Urinary bladder (tissue), 4 donors: Measurements from ENCODE around the gene KCNC1. TPM values are rescaled to one million over a fixed set of nuclear protein-coding genes. Genes with fewer than 3 reads are reported as not detected.

Experiments
- DNase-seq: peaks from one replicate; pipeline ENCODE4 v3.0.0-alpha.2; 2015; ENCODE audit errors: extremely low spot score
- H3K27ac ChIP-seq: one replicate; pipeline ENCODE4 v1.5.1; 2013; ENCODE audit warnings: low read depth, mild to moderate bottlenecking, moderate library complexity
- H3K36me3 ChIP-seq: one replicate; pipeline ENCODE4 v1.6.1; 2013; ENCODE audit warnings: mild to moderate bottlenecking, moderate library complexity; ENCODE audit not compliant: insufficient read depth
- H3K4me1 ChIP-seq: one replicate; pipeline ENCODE4 v1.6.1; 2013; ENCODE audit warnings: mild to moderate bottlenecking, moderate library complexity; ENCODE audit not compliant: insufficient read depth
- H3K4me3 ChIP-seq: one replicate; pipeline ENCODE4 v1.5.1; 2013; ENCODE audit warnings: low read depth, low read length
- WGBS: extraction: QIAGEN DNeasy Blood & Tissue Kit; methylation state at CpG from one replicate; pipeline ENCODE4 v1.1.7; 2013; 5-methylcytosine and 5-hydroxymethylcytosine counted together
- polyA plus RNA-seq: library from polyadenylated mRNA; stranded (reverse); fragments of 200-250 nt; gene quantifications from one replicate; pipeline ENCODE4 v1.2.3, GENCODE V29; 2013
- total RNA-seq: library from RNA; depleted of rRNA; stranded (reverse); fragments of >200 nt; gene quantifications from one replicate; pipeline ENCODE4 v1.2.3, GENCODE V29; 2014
- donor health status: healthy with polysubstance abuse.
- donor health status: healthy.

Gene KCNC1
- total and polyA plus RNA-seq, 2 donors: 0.11 to 0.74 TPM

DNA sequence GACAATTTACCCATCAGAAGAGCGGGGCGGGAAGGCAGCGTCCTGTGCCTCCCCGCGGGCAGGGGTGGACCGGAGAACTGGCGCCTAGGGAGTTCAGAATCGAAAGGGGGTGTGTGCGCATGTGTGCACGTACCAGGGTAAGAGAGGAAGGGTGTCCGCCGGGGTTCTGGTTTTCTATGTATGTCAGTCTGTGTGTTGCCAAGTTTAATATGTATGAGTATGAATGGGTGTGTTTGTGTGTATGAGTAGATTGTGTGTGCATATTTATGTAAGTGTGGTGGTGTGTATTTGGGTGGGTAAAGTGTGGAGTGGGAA is 2.0 kb downstream of the KCNC1 start:
- no peak overlapping the region for H3K4me3 ChIP-seq
- DNase-seq: no peak
- no peaks in the 10 kb centered on the region for H3K4me1 ChIP-seq
- H3K27ac ChIP-seq: no peak overlapping the region
- no peaks in the 10 kb centered on the region for H3K36me3 ChIP-seq
- WGBS: 20% methylated on average over 12 of the region's 12 CpGs

DNA sequence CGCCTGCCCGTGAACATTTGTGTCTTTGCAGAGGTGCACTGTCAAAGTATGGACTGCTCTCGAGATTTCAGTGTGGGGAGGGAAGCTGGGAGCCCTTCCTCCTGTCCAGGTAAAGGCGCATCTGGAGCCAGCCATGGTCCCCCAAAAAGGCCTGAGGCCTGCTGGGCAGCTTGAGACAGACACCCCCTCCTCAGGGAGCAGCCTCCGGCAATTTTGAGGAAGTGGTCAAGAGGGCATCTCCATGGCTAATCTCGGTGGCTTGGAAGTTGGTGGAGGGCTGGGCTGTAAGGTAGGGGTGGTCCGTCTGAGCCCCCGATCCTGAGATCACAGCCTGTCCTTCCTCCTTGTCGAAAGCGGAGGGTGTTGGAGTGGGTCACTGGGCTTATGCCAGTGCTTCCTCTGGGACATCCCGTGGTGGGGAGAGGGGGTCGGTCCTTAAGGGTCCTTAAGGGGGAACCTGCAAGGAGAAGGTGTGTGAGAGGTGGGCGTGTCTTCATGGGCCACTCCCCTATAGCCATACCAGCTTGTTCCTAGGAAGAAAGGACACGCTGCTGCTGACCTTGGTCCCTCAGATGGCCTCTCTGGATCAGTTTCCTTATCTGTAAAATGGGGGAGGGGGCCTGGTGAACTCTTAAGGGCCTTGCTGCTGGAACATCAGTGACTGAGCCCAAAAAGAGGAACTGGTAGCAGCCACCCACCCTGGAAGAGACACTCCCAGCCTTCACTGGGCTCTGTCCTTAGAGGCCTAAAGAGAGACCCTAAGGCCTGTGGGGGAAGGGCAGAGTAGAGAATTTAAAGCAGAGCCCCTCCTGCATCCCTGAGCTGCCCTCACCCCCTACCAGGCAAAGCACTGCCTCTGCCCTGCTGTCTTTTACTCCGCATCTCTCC is 2.6 kb downstream of the KCNC1 start:
- no peaks in the 10 kb centered on the region for H3K36me3 ChIP-seq
- H3K27ac ChIP-seq: no peak overlapping the region
- DNase-seq: no peak
- H3K4me3 ChIP-seq: no peak overlapping the region
- H3K4me1 ChIP-seq: no peaks in the 10 kb centered on the region
- 53% methylated on average over 15 of the region's 15 CpGs for WGBS

DNA sequence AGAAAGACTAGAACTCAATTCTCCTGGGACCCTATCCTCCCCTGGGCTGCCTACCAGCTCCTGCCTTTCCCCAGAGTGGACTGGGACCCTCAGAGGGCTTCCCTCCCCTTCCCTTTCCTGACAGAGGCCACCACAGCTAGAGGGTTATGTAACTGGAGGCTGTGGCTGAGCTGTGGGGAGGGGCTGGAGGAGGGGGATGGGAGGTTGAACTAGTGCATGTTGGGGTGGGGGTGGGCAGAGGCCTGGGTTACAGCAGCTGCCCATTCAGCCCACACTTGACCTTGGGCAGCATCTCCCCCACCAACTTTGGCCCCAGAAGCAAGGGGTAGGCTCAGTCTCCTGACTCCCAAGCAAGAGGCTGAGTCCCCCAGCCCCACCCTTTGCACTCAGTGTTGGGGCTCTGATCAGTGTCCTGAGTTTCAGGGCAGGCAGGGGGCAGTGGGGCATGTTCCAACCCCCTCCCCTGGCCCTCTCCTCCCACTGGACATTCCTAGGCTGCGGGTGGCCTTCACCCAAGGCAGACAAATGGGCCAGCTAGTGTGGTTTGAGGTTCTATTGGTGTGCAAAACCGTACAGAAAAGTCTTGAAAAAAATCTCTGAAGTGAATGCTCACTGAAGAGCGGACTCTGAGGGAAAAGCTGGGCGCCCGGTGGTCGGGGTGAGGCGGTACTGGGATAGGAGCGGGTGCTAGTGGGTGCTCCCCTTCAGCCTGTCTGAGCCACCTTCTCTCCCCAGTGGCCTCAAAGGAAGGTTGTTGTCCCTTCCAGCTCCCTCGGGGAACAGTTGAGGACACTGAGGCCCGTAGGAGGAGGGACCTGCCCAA is 3.8 kb downstream of the KCNC1 start:
- 42% methylated on average over 10 of the region's 10 CpGs for WGBS
- Histone ChIP-seq H3K4me3 (no peak overlapping the region), H3K27ac (no peak overlapping the region)

DNA sequence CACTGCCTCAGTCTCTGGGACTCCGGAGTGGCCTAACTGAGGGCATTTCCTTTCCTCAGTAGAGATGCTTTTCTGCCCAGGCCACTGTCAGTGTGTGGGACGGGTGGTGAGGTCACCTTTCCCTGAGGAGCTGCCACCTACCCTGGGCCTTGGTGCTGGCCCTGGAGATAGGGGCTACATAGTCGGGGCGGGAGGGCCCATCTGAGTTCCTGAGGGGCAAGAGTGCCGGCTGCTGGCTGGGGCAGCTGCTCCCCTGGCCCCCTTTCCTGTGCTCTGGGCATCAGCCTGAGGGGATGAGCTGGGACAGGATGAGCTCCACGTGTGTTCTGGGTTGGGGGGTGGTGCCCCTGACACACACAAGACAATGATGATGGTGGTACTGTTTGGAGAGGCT is 5.4 kb downstream of the KCNC1 start:
- Histone ChIP-seq H3K27ac (no peak overlapping the region), H3K4me1 (no peaks in the 10 kb centered on the region), H3K4me3 (no peak overlapping the region), H3K36me3 (no peaks in the 10 kb centered on the region)
- 65% methylated on average over 6 of the region's 6 CpGs for WGBS
- no peak for DNase-seq

More for the DNA sequence above, 3.8 kb downstream of the KCNC1 start:
- H3K36me3 ChIP-seq: no peaks in the 10 kb centered on the region
- no peaks in the 10 kb centered on the region for H3K4me1 ChIP-seq
- DNase-seq: no peak

DNA sequence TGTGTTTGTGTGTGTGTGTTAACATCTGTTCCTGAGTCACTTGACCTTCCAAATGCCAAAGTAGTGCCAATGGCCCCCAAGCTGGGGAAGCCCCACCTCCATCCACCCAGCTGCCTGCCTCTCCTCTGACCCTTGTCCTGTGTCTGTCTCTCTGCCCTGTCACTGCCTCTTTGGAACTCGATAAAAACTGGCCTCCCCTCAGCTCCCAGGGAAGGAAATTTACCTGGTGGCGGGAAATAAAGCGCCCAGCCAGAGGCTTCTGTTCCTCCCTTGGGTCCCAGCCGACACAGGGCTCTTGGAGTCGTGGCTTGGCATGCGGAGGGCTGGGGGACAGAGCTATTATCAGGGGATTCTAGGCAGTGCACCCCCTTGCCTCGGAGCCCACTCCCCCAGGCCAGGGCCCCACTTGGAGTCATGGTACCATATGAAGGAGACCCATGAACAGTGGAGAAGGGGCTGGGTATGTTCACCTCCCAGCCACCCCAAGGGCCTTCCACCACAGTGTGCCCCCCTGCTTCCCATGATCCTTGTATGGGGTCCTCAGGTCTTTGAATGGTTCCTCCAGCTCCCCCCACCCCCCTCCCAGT is 6.2 kb downstream of the KCNC1 start:
- 74% methylated on average over 7 of the region's 7 CpGs for WGBS
- Histone ChIP-seq H3K4me3 (no peak overlapping the region), H3K36me3 (no peaks in the 10 kb centered on the region), H3K4me1 (no peaks in the 10 kb centered on the region), H3K27ac (no peak overlapping the region)
- no peak for DNase-seq

DNA sequence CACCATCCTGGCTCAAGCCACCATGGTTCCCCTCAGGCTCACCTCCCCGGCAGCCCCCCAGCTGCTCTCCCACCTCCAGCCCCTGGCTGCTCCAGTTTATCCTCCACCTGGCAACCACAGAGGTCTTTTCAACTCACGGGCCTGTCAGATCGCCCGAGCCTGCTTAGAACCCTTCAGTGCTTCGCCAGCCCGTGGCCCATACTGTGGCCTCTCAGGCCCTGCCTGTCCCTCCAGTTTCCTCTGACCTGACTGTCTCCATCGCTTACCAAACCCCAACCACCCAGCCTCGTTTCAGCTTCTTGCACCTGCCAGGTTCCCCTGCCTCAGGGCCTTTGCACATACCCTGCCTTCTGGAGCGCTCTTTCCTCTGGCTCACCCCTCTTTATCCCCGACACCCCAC is 6.9 kb downstream of the KCNC1 start:
- H3K36me3 ChIP-seq: no peaks in the 10 kb centered on the region
- no peak overlapping the region for H3K27ac ChIP-seq
- no peaks in the 10 kb centered on the region for H3K4me1 ChIP-seq
- no peak overlapping the region for H3K4me3 ChIP-seq
- 92% methylated on average over 10 of the region's 10 CpGs for WGBS
- no peak for DNase-seq

DNA sequence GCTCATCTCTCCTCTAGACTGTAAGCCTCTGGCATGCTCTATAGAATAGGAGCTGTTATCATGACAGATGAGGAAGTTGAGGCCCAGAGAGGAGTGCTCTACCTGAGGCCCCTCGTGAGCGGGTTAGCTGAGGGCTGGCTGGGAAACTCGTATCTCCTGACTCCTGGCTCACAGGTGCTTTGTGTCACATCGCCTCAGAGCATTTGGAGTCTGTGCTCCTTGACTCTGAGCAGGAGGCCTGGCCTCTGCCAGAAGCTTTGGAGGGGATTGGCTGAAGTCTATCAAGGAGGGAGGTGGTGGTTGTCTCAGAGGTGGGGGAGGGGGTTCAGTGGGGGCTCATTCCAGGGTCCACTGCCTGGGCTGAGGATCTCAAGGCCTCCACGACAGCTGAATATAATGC is 7.4 kb downstream of the KCNC1 start:
- no peak overlapping the region for H3K27ac ChIP-seq
- no peaks in the 10 kb centered on the region for H3K4me1 ChIP-seq
- no peaks in the 10 kb centered on the region for H3K36me3 ChIP-seq
- DNase-seq: no peak
- 67% methylated on average over 5 of the region's 5 CpGs for WGBS
- H3K4me3 ChIP-seq: no peak overlapping the region

DNA sequence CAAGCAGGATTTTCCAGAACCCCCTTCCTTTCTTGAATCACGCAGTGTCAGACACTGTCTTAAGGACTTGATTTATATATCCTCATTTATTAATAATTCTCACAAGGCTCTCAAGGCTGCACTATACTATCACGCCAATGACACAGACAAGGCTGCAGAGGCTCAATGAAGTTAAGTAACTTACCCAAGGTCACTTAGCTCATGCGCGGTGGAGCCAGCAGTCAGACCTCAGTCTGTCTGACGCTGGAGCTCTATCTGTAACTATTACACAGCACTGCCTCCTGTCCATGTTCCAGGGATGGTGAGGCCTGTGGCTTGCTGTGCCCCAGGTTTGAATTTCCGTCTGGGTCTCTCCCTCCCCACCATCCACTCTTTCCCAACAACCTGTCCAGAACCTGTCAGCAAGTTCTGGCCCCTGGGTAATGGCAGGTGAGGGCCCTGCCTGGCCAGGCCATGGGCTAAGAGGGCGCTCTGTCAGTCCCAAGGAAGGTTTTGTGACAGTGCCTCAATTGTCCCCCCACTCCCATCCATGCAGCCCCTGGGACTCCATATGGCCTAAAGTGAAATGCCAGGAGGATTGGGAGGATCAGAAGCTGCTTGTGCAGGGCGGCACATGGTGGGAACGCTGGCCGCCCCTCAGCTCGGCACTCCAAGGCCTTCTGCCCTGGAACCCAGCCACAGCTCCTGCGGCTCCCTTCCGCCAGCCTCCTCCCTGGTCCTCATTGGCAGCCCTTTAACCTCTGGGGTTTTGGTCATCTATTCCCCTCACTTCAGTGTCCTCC is 8.6 kb downstream of the KCNC1 start:
- H3K4me1 ChIP-seq: no peaks in the 10 kb centered on the region
- no peak overlapping the region for H3K27ac ChIP-seq
- no peak overlapping the region for H3K4me3 ChIP-seq
- H3K36me3 ChIP-seq: no peaks in the 10 kb centered on the region
- DNase-seq: no peak
- 85% methylated on average over 13 of the region's 13 CpGs for WGBS

DNA sequence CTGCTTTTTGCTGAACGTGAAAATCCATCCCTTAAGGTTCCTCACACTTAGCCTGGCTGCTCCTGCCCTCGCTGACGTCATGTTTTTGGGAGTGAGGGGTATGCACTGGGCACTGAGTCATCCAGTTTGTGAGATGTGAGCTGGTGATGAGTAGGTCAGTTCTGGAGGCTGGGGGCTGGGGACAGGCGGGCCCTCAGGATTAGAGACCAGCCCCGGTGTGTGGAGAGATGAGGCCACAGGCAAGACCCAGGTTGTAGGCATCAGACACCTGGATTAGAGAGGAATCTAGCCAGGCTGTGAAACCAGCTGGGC is 9.2 kb downstream of the KCNC1 start:
- DNase-seq: no peak
- Histone ChIP-seq H3K4me1 (no peaks in the 10 kb centered on the region), H3K36me3 (no peaks in the 10 kb centered on the region), H3K4me3 (no peak overlapping the region), H3K27ac (no peak overlapping the region)
- 71% methylated on average over 5 of the region's 5 CpGs for WGBS

DNA sequence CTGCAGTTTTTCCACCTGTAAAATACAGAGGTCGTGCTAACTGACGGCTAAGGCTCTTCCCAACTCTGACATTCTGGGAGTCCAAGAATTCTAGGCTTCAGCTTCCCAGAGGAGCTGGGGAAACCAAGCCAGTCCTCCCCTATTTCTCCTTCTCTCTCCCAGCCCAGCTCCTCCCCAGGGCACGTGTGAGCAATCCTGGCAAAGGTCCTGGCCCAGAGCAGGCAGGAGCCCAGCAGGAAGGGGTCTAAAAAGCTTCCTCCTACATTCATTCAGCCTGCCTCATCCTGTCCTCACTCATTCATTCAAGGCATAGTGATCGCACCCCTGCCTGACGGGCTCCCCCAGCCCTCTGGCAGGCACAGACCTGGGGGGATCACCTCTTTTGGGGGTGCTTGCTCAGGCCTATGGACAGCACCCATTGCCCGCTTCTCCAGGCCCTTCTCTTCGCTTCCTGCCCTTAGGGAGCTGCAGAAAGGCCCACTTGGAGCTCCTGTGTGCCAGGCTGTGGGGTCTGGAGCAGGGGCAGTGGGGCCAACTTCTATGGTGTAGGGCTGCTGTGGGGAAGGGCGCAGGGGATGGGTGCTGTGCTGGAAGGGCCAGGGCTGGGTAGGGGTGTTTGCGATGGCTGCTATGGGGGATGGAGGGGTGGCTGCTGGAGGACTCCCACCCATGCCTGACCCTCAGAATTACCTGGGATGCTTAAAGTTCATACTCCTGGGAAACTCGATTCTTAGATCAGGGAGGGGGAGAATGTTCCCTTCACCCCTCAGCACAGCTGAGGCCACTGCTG is 9.8 kb downstream of the KCNC1 start:
- Histone ChIP-seq H3K27ac (no peak overlapping the region), H3K4me1 (no peaks in the 10 kb centered on the region), H3K4me3 (no peak overlapping the region), H3K36me3 (no peaks in the 10 kb centered on the region)
- 75% methylated on average over 10 of the region's 10 CpGs for WGBS
- no peak for DNase-seq

DNA sequence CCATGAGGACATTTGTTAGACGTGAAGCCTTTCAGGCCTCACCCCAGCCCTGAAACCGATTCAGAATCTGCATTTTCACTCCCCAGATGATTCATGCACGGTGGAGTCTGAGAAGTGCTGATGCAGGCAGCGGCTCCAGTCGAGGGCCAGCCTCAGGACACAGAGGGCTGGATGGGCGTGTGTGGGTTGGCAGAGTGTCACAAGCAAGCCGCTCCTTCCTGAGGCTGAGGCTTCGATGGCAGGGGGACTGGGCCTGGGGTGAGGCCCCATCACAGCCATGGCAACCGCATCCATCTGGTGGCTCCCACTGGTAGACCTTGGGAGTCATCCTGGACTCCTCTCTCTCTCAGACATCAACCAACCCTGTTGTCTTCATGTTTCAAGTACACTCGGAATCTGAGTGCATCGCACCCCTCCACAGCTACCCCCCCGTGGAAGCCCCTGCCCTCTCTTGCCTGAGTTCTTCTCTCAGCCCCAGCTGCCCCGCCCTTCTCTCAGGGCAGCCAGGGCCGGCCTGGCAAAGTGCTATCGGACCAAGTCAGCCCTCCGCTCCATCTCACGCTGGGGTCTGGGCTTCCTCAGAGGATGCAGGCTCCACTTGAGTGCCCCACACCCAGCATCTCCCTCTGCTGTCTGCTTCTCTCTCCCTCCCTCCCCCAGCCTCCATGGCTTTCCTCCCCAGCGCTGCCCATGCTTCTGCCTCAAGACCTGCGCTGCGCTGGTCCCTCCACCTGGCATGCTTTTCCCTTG is 10.6 kb downstream of the KCNC1 start:
- Histone ChIP-seq H3K36me3 (no peaks in the 10 kb centered on the region), H3K4me3 (no peak overlapping the region), H3K4me1 (no peaks in the 10 kb centered on the region), H3K27ac (no peak overlapping the region)
- 82% methylated on average over 20 of the region's 20 CpGs for WGBS
- DNase-seq: no peak

DNA sequence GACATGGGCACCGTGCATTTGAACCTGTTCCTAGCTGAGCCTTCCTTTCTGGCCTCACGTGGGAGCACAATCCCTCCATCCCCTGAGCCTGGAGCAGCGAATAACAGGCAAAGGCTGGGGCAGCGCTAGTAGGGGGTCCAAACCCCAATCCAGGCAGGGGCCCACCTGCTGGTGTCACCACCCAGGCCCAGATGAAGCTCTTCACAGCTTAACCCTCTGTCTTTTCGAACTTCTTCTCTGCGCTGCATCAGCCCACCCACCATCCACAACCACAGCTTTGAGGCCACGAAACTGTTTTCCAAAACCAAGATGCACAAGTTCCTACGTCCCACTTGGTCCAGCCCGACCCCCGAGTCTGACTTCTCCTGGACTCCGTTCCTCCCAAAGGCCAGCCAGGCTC is 11.5 kb downstream of the KCNC1 start:
- Histone ChIP-seq H3K4me1 (no peaks in the 10 kb centered on the region), H3K27ac (no peak overlapping the region), H3K4me3 (no peak overlapping the region), H3K36me3 (no peaks in the 10 kb centered on the region)
- DNase-seq: no peak
- 78% methylated on average over 11 of the region's 11 CpGs for WGBS
